ENCODE measurements around the gene CLSTN2. TPM values are rescaled to one million over a fixed set of nuclear protein-coding genes. Genes with fewer than 3 reads are reported as not detected.

Gene CLSTN2
- total and polyA plus RNA-seq, 2 of the 4 experiments (the other 2 are of a cell fraction), result under 0.01 to 0.07 TPM

DNA sequence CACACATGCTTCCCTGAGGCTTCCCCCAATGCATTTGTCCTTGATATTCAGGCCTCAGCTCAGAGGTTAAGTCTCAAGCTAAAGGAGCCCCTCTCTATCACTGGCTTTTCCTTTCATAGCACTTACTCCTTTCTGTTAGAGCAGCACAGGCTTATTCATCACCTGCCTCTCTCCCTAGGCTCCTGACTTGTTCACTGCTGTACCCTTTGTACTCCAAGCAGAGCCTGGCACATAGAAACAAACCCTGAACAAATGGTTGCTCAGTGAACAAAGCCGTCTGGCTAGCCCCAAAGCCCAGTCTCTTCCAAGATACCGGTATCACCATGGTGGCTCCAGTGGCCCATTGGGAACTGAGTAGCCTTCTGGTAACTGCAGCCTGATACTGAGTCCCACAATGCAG lies 511.7 kb downstream of the CLSTN2 start:
- Histone ChIP-seq H3K4me1 (ENCODE audit: control insufficient read depth, insufficient read depth, low read length) (no peaks in the 10 kb centered on the region), H3K9me3 (ENCODE audit: control insufficient read depth, insufficient read depth, low read length) (no peaks in the 10 kb centered on the region), H3K27me3 (ENCODE audit: control insufficient read depth, insufficient read depth, low read length) (no peaks in the 10 kb centered on the region), H3K4me2 (ENCODE audit: low read depth, low read length) (no peak overlapping the region), H3K27ac (ENCODE audit: insufficient read depth, low read length) (no peak overlapping the region), H2AFZ (replicated peaks; ENCODE audit: low read length, poor library complexity) (no peak overlapping the region), H3K18ac (ENCODE audit: low read depth, low read length) (no peak overlapping the region), H3K79me1 (ENCODE audit: low read depth in 1 of 2, low read length in 2 of 2) (no peaks in the 10 kb centered on the region), H4K91ac (ENCODE audit: insufficient read depth, low read depth, low read length) (no peak overlapping the region), H2AK9ac (replicated peaks; ENCODE audit: low read depth, low read length, poor library complexity) (no peak overlapping the region), H3K56ac (ENCODE audit: extremely low read depth, insufficient read depth, low read length) (no peak overlapping the region), H2BK20ac (ENCODE audit: low read depth, low read length) (no peak overlapping the region), H2BK120ac (ENCODE audit: low read depth, low read length) (no peak overlapping the region), H3K9me1 (ENCODE audit: insufficient read depth, low read length) (no peaks in the 10 kb centered on the region), H4K8ac (ENCODE audit: low read depth in 2 of 2, low read length in 2 of 2) (no peak overlapping the region), H4K5ac (ENCODE audit: low read depth, low read length) (no peak overlapping the region), H3K4me3 (ENCODE audit: insufficient read depth, low read depth, low read length) (no peak overlapping the region), H3K14ac (replicated peaks; ENCODE audit: low read depth, low read length) (no peak overlapping the region), H4K20me1 (ENCODE audit: insufficient read depth, low read length) (no peaks in the 10 kb centered on the region), H3K4ac (ENCODE audit: low read depth, low read length) (no peak overlapping the region), H2BK15ac (ENCODE audit: low read depth, low read length) (no peak overlapping the region), H2BK5ac (ENCODE audit: low read depth, low read length, poor library complexity, severe bottlenecking) (no peak overlapping the region), H3K9ac (ENCODE audit: low read depth, low read length) (no peak overlapping the region), H3K36me3 (ENCODE audit: control insufficient read depth, insufficient read depth, low read length) (no peaks in the 10 kb centered on the region), H2AK5ac (ENCODE audit: low read depth, low read length) (no peak overlapping the region), H3K23ac (ENCODE audit: low read depth, low read length) (no peak overlapping the region)
- WGBS, 2 experiments (ENCODE audit: extremely low coverage in 2 of 2, insufficient read length in 1 of 2), result 60% methylated on average over 2 of the region's 2 CpGs; no CpG with 5 or more reads in 1 of the 2 experiments
- no TSS peak for BruUV-seq (replicated peaks)
- ChIA-PET POLR2A (ENCODE audit: unreplicated experiment) (no interaction called here), CTCF (no interaction called here)
- in situ Hi-C loops (cut with MboI; ENCODE audit: low sequenced_read_pairs) (no loop called here), intact Hi-C loops (cut with micrococcal nuclease) (no loop called here), dilution Hi-C loops (cut with HindIII; ENCODE audit: low sequenced_read_pairs, unreplicated experiment) (no loop called here)
- ATAC-seq (ENCODE audit: low read depth) (no peak), DNase-seq (no peak)
- TF ChIP-seq CEBPB (IDR thresholded peaks at IDR 0.05; ENCODE audit: low read depth, low read length), result no peak

Measured in IMR-90 (cell line).